Memory B cell (primary cell): ENCODE data around the gene COPG2.
"Not testable (repeated sequence)": the region's sequence is repeated elsewhere in the genome, so short reads cannot be mapped to it uniquely, and the experiment has no call there.

ENCODE experiments used
- ATAC-seq: fragments of 150-1000 bp; cut with Tn5 transposase; 2 replicates; pipeline ENCODE4 v1.10.0; 2021; ENCODE audit warnings: low read depth, mild to moderate bottlenecking, moderate library complexity
- DNase-seq, 2 donors: peaks; one replicate each; pipeline ENCODE4 v3.0.0; 2022; ENCODE audit warnings: low spot score in 2 of 2
- H3K27ac Mint-ChIP-seq: one replicate; pipeline ENCODE4 v1.8.0; 2022; ENCODE audit warnings: mild to moderate bottlenecking, moderate library complexity, mixed read lengths
- H3K27me3 Mint-ChIP-seq: one replicate; pipeline ENCODE4 v1.8.0; 2022; ENCODE audit warnings: mixed read lengths
- H3K36me3 Mint-ChIP-seq: one replicate; pipeline ENCODE4 v1.8.0; 2022; ENCODE audit warnings: mild to moderate bottlenecking, mixed read lengths
- H3K4me1 Mint-ChIP-seq: one replicate; pipeline ENCODE4 v1.8.0; 2022; ENCODE audit warnings: mixed read lengths
- H3K4me3 Mint-ChIP-seq: one replicate; pipeline ENCODE4 v1.8.0; 2022; ENCODE audit warnings: mild to moderate bottlenecking, moderate library complexity, mixed read lengths
- H3K9me3 Mint-ChIP-seq: one replicate; pipeline ENCODE4 v1.8.0; 2022; ENCODE audit warnings: mixed read lengths

The COPG2 gene, protein sequence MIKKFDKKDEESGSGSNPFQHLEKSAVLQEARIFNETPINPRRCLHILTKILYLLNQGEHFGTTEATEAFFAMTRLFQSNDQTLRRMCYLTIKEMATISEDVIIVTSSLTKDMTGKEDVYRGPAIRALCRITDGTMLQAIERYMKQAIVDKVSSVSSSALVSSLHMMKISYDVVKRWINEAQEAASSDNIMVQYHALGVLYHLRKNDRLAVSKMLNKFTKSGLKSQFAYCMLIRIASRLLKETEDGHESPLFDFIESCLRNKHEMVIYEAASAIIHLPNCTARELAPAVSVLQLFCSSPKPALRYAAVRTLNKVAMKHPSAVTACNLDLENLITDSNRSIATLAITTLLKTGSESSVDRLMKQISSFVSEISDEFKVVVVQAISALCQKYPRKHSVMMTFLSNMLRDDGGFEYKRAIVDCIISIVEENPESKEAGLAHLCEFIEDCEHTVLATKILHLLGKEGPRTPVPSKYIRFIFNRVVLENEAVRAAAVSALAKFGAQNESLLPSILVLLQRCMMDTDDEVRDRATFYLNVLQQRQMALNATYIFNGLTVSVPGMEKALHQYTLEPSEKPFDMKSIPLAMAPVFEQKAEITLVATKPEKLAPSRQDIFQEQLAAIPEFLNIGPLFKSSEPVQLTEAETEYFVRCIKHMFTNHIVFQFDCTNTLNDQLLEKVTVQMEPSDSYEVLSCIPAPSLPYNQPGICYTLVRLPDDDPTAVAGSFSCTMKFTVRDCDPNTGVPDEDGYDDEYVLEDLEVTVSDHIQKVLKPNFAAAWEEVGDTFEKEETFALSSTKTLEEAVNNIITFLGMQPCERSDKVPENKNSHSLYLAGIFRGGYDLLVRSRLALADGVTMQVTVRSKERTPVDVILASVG

GRCh38 chr7:130668258-130669084, at the start of gene COPG2:
COPG2 (minus strand) TSS chr7:130668748; CDS start chr7:130668668, 80 bp downstream.
- DNase-seq: peak; percentile 77 to 81
- H3K36me3 Mint-ChIP-seq: no peaks in the 10 kb centered on the region
- peak within 1 kb of the TSS; percentile 29 for H3K27ac Mint-ChIP-seq
- H3K4me1 Mint-ChIP-seq: peaks cover 13% of the 10 kb centered on the region
- H3K9me3 Mint-ChIP-seq: no peaks in the 10 kb centered on the region
- peak; percentile 92 for ATAC-seq
- H3K27me3 Mint-ChIP-seq: no peaks in the 10 kb centered on the region
- H3K4me3 Mint-ChIP-seq: peak within 1 kb of the TSS; percentile 88

DNA sequence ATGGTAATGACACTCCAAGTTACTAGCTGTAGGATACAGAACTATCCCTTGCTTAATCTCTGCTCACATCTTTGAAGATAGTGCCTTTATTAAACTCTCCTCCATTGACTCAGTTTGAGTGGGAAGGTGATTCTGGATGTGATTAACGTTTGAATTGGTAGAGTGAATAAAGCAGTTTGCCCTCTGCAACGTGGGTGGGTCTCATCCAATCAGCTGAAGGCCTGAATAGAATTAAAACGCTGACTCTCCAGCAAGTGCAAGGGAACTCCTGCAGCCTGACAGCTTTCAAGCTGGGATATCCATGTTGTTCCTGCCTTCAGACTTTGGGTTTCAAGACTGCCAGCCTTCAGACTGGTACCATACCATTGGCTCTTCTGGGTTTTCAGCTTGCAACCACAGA, 43.9 kb upstream of the COPG2 start:
- Mint-ChIP-seq H3K9me3 (no peaks in the 10 kb centered on the region), H3K27ac (no peak overlapping the region), H3K36me3 (no peaks in the 10 kb centered on the region), H3K4me3 (no peak overlapping the region), H3K4me1 (no peaks in the 10 kb centered on the region), H3K27me3 (peaks cover 13% of the 10 kb centered on the region)
- no peak for ATAC-seq
- no peak for DNase-seq

DNA sequence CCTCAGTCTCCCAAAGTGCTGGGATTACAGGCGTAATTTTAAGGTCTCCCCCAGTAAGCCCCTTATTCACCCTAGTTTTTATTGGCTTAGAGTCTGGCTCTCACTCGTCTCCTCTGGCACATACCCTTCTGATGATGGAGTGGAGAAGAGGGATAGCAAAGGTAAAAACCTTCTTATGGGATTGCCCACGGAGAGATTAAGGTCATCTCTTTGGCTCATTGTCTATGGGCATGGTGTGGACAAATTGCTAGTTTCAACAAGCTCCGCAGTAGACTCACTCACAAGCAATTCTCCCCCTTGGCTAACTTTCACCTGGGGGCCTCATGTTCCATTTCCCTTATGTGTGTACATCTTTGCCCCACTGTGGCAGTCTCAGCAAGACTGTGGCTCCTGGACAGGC, 40.2 kb upstream of the COPG2 start:
- Mint-ChIP-seq H3K27me3 (peaks cover 19% of the 10 kb centered on the region), H3K36me3 (peaks cover 2% of the 10 kb centered on the region), H3K9me3 (peaks cover 1% of the 10 kb centered on the region), H3K4me1 (no peaks in the 10 kb centered on the region), H3K4me3 (no peak overlapping the region), H3K27ac (no peak overlapping the region)
- DNase-seq: no peak
- no peak for ATAC-seq

GRCh38 chr7:130708001-130708400, 39.5 kb upstream of the COPG2 start:
- peaks cover 19% of the 10 kb centered on the region for H3K27me3 Mint-ChIP-seq
- H3K36me3 Mint-ChIP-seq: peaks cover 2% of the 10 kb centered on the region
- no peaks in the 10 kb centered on the region for H3K4me1 Mint-ChIP-seq
- H3K4me3 Mint-ChIP-seq: no peak overlapping the region
- ATAC-seq (no peak), DNase-seq (no peak)
- H3K27ac Mint-ChIP-seq: no peak overlapping the region
- peaks cover 1% of the 10 kb centered on the region for H3K9me3 Mint-ChIP-seq

- Mint-ChIP-seq H3K9me3 (peaks cover 1% of the 10 kb centered on the region), H3K36me3 (peaks cover 2% of the 10 kb centered on the region), H3K4me1 (no peaks in the 10 kb centered on the region), H3K27ac (no peak overlapping the region), H3K4me3 (no peak overlapping the region), H3K27me3 (peaks cover 10% of the 10 kb centered on the region)
- no peak for DNase-seq
- ATAC-seq: no peak
Measured at GRCh38 chr7:130703851-130704250, 35.3 kb upstream of the COPG2 start.

DNA sequence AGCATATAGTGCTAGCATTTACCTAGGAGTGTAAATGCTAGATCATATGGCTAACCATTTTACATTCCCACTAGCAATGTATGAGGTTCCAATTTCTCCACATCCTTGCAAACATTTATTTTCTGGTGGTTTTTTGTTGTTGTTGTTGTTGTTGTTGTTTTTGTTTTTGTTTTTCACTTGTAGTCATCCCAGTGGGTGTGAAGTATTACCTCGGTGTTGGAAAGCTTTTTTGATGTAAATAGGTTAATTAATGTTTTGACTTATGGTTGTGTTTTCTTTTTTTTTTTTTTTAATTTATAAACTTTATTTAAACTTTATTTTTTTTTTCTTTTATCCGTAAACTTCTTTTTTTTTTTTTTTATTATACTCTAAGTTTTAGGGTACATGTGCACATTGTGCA, 33.1 kb upstream of the COPG2 start:
- no peak for DNase-seq
- no peaks in the 10 kb centered on the region for H3K9me3 Mint-ChIP-seq
- peaks cover 2% of the 10 kb centered on the region for H3K36me3 Mint-ChIP-seq
- no peak for ATAC-seq
- H3K4me3 Mint-ChIP-seq: no peak overlapping the region
- no peak overlapping the region for H3K27ac Mint-ChIP-seq
- no peaks in the 10 kb centered on the region for H3K4me1 Mint-ChIP-seq
- peaks cover 3% of the 10 kb centered on the region for H3K27me3 Mint-ChIP-seq

GRCh38 chr7:130700760-130701159, 32.2 kb upstream of the COPG2 start:
- ATAC-seq (no peak), DNase-seq (no peak)
- no peak overlapping the region for H3K4me3 Mint-ChIP-seq
- H3K27me3 Mint-ChIP-seq: peaks cover 2% of the 10 kb centered on the region
- H3K36me3 Mint-ChIP-seq: no peaks in the 10 kb centered on the region
- no peaks in the 10 kb centered on the region for H3K4me1 Mint-ChIP-seq
- H3K27ac Mint-ChIP-seq: no peak overlapping the region
- no peaks in the 10 kb centered on the region for H3K9me3 Mint-ChIP-seq

DNA sequence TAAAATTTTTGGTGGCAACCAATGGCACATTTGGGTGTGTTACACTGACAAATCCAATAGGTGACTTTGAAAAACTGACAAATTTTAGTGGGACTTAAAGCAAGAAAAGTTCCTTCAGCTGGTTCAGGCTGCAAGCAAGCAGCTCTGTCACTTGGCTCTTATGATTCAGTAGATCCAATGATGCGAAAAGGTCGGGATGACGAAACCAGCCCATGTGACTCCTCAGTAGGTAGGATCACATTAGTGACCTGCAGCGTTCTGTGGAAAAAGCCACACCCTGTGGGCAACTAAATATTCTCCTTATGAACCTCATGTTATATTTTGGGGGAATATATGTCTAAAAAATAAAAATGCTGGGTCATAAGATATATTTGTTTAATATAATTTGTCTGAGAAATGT, 31.1 kb upstream of the COPG2 start:
- Mint-ChIP-seq H3K9me3 (no peaks in the 10 kb centered on the region), H3K4me1 (no peaks in the 10 kb centered on the region), H3K27me3 (peaks cover 2% of the 10 kb centered on the region), H3K36me3 (no peaks in the 10 kb centered on the region), H3K4me3 (no peak overlapping the region), H3K27ac (no peak overlapping the region)
- no peak for DNase-seq
- no peak for ATAC-seq

GRCh38 chr7:130697820-130698219, 29.3 kb upstream of the COPG2 start:
- Mint-ChIP-seq H3K4me1 (no peaks in the 10 kb centered on the region), H3K36me3 (no peaks in the 10 kb centered on the region), H3K4me3 (no peak overlapping the region), H3K9me3 (no peaks in the 10 kb centered on the region), H3K27ac (no peak overlapping the region), H3K27me3 (peaks cover 2% of the 10 kb centered on the region)
- DNase-seq: no peak
- ATAC-seq: no peak

- no peak overlapping the region for H3K4me3 Mint-ChIP-seq
- H3K9me3 Mint-ChIP-seq: peaks cover 3% of the 10 kb centered on the region
- H3K36me3 Mint-ChIP-seq: peaks cover 2% of the 10 kb centered on the region
- H3K4me1 Mint-ChIP-seq: no peaks in the 10 kb centered on the region
- ATAC-seq (no peak), DNase-seq (no peak)
- H3K27me3 Mint-ChIP-seq: peaks cover 2% of the 10 kb centered on the region
- no peak overlapping the region for H3K27ac Mint-ChIP-seq
Measured at GRCh38 chr7:130695840-130696239, 27.3 kb upstream of the COPG2 start.

DNA sequence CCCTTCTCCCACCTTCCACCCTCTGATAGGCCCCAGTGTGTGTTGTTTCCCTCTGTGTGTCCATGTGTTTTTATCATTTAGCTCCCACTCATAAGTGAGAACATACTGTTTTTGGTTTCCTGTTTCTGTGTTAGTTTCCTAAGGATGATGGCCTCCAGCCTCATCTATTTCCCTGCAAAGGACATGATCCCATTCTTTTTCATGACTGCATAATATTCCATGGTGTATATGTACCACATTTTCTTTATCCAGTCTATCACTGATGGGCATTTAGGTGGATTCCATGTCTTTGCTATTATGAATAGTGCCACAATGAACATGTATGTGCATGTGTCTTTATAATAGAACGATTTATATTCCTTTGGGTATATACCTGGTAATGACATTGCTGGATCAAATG, 23.8 kb upstream of the COPG2 start:
- DNase-seq, H3K4me1 Mint-ChIP-seq, H3K27me3 Mint-ChIP-seq, H3K27ac Mint-ChIP-seq, H3K9me3 Mint-ChIP-seq, ATAC-seq, H3K4me3 Mint-ChIP-seq, H3K36me3 Mint-ChIP-seq: not testable (repeated sequence)

DNA sequence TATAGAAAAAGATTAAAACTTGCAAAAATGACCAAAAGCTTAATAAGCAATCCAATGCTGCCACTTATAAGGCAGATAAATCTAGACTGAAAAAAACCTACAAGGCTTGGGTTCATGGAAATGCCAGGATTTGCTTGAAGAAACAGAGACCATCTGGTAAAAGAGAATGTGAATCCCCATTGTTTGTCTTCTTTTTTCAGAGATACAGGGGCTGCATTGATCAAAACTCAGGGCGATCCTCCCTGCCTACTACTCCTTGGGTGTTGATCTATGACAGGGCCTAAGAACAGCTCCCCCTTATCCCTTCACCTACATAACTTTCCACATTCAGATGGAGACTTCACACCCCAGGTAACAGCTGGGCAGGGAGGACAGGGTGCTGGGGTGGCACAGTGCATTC, 21.1 kb upstream of the COPG2 start:
- Mint-ChIP-seq H3K4me3 (no peak overlapping the region), H3K27me3 (peaks cover 5% of the 10 kb centered on the region), H3K27ac (no peak overlapping the region), H3K36me3 (peaks cover 5% of the 10 kb centered on the region), H3K9me3 (peaks cover 7% of the 10 kb centered on the region), H3K4me1 (no peaks in the 10 kb centered on the region)
- DNase-seq (no peak), ATAC-seq (no peak)

DNA sequence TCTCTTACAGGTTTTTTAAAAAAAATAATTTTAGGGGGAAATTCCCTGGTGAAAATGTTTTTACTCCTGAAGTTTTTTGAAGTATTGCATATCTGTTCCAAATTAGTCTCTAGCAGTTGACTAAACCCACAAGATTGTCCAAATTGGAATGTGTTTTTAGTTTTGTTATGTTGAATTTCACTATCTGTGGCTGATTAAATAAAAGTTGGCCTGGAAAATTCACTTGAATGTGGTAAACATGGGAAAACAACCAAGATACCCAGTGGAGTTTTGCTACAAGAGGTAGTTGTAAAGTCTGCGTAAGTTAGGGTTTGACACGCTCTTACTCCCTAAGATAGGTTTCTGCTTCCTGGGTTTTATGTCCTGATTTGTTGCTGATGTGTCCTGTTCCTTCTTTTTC, 14.5 kb upstream of the COPG2 start:
- Mint-ChIP-seq H3K4me3 (no peak overlapping the region), H3K4me1 (no peaks in the 10 kb centered on the region), H3K9me3 (no peaks in the 10 kb centered on the region), H3K27me3 (peaks cover 6% of the 10 kb centered on the region), H3K27ac (no peak overlapping the region), H3K36me3 (no peaks in the 10 kb centered on the region)
- ATAC-seq (no peak), DNase-seq (no peak)

DNA sequence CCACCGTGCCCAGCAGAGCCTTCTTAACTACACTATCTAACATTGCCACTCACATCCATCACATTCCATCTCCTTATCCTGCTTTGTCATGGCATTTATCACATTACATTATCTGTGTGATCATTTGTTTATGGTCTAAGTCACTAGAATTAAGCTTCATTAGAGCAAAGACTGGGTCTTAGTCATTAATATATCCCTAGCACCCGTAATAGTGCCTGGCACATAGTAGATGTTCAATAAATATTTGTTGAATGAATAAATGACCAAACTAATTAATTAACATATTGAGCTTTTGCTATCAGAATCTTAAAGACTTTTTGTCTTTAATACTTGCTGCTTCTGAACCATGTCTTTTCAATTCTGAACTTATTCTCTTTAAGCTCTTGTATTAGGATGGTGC, 5.9 kb upstream of the COPG2 start:
- DNase-seq: no peak
- Mint-ChIP-seq H3K4me1 (peaks cover 4% of the 10 kb centered on the region), H3K4me3 (no peak overlapping the region), H3K27ac (no peak overlapping the region), H3K9me3 (no peaks in the 10 kb centered on the region), H3K27me3 (peaks cover 3% of the 10 kb centered on the region), H3K36me3 (no peaks in the 10 kb centered on the region)
- no peak for ATAC-seq
